ES-I3 (cell line): ENCODE measurements around the gene RSPH1.

Source experiments
- H3K36me3 ChIP-seq: 2 replicates; pipeline ENCODE4 v1.6.1; 2013; ENCODE audit warnings: mild to moderate bottlenecking, low read length, control low read depth, moderate library complexity; ENCODE audit not compliant: insufficient read depth
- H3K4me1 ChIP-seq: 2 replicates; pipeline ENCODE4 v1.6.1; 2013; ENCODE audit warnings: mild to moderate bottlenecking, control low read depth, low read length; ENCODE audit not compliant: insufficient read depth
- H3K9ac ChIP-seq: 2 replicates; pipeline ENCODE4 v1.6.1; 2013; ENCODE audit warnings: low read depth, mild to moderate bottlenecking, low read length, moderate library complexity
- H3K9me3 ChIP-seq: 2 replicates; pipeline ENCODE4 v1.6.1; 2013; ENCODE audit warnings: mild to moderate bottlenecking, low read length, moderate library complexity; ENCODE audit not compliant: control insufficient read depth, insufficient read depth

Gene RSPH1

DNA sequence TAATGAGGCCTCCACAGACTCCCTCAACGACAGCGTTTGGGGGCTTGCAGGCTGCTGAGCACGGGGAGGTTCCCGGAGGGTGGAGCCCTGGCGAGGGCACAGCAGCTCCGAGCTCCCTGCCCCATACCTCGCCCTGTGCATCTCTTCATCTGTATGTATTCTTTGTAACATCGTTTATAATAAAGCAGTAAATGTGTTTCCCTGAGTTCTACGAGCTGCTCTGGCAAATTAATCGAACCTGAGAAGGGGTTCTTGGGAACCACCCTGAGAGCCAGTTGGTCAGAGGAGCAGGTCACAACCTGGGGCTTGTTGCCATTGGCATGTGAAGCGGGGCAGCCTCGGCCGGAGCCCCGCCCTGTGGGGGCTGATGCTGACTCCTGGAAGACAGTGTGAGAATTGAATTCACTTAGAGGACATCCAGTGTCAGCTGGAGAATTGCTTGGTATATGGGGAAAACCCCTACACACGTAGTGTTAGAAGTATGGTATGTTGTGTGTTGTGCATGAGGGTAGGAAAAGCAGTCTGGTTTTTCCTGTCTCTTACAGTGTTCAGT lies 29.1 kb upstream of the RSPH1 start:
- no peaks in the 10 kb centered on the region; the same call in 1 of the 2 replicates for H3K36me3 ChIP-seq
- H3K4me1 ChIP-seq, result peaks cover 16% of the 10 kb centered on the region
- no peaks in the 10 kb centered on the region for H3K9me3 ChIP-seq
- peak overlapping the region; percentile 46; the same call in 1 of the 2 replicates for H3K9ac ChIP-seq

DNA sequence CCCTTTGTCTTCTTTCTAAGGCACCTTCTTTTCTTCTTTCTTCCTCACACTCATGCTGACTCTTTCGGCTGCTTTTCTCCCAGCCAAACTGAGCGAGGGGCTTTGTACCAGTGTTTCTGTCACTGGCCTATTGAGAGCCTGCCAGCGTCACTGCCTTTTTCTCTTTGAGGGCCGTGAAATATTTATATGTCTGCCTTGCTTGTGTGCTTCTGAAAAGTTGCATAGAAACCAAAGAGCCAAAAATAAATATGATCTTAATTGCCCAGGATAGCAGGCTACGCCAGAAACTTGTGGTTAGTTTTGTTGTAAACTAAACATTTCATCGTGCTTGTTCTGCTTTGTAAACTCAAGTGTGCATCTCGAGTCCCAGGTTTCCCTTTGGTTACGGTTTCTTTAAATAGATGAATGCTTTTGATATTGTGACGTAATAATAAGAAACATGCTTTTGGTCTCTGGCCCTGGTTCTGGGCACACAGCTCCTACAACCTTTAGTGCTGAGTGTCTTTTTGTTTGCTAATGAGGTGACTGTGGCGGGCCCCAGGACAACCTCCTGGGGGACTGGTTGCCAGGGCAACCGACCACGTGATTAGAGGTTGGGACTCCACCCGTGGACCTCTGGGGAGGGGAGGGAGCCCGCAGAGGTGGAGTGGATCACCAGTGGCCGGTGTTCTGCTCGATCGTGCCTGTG lies 28.5 kb upstream of the RSPH1 start:
- Histone ChIP-seq H3K36me3 (no peaks in the 10 kb centered on the region; the same call in 1 of the 2 replicates), H3K4me1 (peaks cover 16% of the 10 kb centered on the region), H3K9ac (peak overlapping the region; percentile 46; the same call in 1 of the 2 replicates), H3K9me3 (no peaks in the 10 kb centered on the region)

DNA sequence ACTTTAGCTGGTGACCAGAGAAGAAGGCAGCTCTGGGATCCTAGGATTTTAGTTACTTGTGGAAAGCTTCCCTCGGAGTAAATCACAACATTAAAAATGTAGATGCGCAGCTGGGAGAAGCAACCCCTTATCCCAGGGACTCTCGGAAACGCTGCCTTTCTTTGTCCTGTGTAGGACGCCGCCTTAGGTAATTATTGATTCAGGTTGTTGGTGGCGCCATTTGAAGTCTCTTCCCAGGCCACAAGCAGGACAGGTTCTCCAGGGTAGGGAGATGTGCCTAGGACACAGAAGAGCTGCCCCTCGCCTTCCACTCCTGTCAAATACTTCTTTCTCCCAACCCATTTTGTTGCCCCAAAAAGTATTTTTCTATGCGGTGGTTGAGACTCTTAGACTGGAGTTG lies 27.9 kb upstream of the RSPH1 start:
- H3K36me3 ChIP-seq, result no peaks in the 10 kb centered on the region; the same call in 1 of the 2 replicates
- H3K4me1 ChIP-seq, result peaks cover 16% of the 10 kb centered on the region
- no peaks in the 10 kb centered on the region for H3K9me3 ChIP-seq
- H3K9ac ChIP-seq, result no peak overlapping the region

DNA sequence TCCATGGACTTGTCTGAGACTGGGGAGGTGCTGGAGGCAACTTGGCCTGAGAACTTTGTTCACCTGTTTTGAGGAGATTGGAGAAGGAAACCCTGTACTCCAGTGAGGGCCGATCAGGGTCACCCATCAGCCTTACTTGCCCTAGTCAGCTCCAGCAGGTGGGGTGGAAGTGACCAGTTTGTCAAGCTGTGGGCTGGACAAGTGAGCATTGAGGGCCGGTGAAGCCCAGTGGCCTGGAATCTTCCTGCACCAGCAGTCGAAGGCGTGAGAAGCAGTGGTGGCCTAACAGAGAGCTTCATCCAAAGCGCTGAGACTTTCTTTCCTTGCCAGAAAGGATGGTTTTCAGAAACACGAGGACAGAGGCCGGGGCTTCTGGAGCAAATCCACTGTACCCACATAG lies 27.2 kb upstream of the RSPH1 start:
- Histone ChIP-seq H3K4me1 (peaks cover 16% of the 10 kb centered on the region), H3K9ac (no peak overlapping the region), H3K9me3 (no peaks in the 10 kb centered on the region), H3K36me3 (no peaks in the 10 kb centered on the region; the same call in 1 of the 2 replicates)

DNA sequence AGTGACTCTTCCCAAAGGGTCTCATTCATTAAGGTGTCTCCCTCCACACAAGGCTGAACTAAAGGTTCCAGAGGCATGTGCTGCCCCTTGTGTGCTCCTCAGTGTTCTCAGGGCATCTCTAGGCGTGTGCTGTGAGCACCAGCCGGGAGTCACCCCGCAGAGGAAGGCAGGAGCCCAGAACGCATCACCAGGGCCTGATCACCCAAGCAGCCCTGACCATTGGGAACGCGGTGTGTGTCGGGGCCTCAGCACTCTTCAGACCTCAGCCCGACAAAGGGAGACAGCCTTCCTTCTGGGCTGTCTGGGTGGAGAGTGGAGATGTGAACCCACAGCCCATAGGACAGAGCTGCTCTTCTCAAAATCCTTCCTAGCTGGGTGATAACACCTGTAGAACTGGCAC lies 26.7 kb upstream of the RSPH1 start:
- Histone ChIP-seq H3K4me1 (peaks cover 16% of the 10 kb centered on the region), H3K9ac (no peak overlapping the region), H3K9me3 (no peaks in the 10 kb centered on the region), H3K36me3 (no peaks in the 10 kb centered on the region; the same call in 1 of the 2 replicates)

DNA sequence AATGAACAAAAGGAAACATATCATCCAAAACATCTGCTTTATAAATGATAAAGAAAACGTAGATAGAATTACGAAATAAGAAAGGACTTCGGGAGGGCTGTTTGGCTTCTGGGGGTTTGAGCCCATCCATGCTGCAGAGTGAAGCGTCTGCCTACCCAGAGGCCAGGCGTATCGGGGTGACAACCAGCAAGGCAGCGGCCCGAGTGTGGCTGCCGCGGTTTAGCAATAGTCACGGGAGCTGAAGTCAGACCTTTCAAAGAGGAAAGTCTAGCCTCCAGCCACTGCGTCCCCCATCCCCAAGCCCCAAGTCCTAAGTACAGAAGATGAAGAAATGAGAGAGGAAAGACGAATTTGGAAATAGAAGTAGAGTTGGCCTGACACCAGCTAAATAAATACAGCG lies 26.2 kb upstream of the RSPH1 start:
- no peak overlapping the region for H3K9ac ChIP-seq
- H3K36me3 ChIP-seq, result no peaks in the 10 kb centered on the region; the same call in 1 of the 2 replicates
- H3K4me1 ChIP-seq, result peaks cover 16% of the 10 kb centered on the region
- no peaks in the 10 kb centered on the region for H3K9me3 ChIP-seq

DNA sequence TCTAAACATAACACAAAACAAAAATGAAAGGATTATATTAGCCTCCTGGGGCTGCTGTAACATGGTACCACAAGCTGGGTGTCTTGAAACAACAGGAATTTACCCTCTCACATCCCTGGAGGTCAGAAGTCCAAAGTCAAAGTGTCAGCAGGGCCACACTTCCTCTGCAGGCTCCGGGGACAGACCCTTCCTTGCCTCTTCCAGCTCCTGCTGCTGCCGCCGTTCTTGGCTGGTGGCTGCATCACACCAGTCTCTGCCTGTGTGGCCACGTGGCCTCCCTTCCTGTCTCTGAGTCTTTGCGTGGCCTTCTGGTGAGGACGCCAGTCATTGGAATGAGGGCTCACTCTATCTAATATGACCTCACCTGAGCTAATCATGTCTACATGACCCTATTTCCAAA lies 25.8 kb upstream of the RSPH1 start:
- no peaks in the 10 kb centered on the region; the same call in 1 of the 2 replicates for H3K36me3 ChIP-seq
- H3K9ac ChIP-seq, result no peak overlapping the region
- H3K4me1 ChIP-seq, result peaks cover 19% of the 10 kb centered on the region
- no peaks in the 10 kb centered on the region for H3K9me3 ChIP-seq

DNA sequence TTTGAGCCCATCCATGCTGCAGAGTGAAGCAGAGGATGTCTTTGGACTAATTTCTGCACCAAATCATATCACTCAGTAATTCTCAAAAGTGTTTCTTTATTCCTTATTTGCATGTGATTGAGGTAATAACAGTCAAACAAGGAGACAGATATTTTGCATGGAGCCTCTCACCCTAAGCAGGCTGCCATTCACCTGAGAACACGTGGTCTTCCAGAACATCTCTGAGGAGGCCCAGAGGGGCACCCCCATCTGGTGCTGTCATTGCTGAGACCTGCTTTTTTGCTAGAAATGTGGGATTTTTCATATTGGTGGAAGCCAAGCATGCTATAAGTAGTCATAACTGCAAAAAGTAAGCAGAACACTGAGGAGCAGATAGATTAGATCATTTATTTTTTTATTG lies 25.4 kb upstream of the RSPH1 start:
- Histone ChIP-seq H3K9ac (no peak overlapping the region), H3K9me3 (no peaks in the 10 kb centered on the region), H3K36me3 (no peaks in the 10 kb centered on the region; the same call in 1 of the 2 replicates), H3K4me1 (peaks cover 22% of the 10 kb centered on the region)

DNA sequence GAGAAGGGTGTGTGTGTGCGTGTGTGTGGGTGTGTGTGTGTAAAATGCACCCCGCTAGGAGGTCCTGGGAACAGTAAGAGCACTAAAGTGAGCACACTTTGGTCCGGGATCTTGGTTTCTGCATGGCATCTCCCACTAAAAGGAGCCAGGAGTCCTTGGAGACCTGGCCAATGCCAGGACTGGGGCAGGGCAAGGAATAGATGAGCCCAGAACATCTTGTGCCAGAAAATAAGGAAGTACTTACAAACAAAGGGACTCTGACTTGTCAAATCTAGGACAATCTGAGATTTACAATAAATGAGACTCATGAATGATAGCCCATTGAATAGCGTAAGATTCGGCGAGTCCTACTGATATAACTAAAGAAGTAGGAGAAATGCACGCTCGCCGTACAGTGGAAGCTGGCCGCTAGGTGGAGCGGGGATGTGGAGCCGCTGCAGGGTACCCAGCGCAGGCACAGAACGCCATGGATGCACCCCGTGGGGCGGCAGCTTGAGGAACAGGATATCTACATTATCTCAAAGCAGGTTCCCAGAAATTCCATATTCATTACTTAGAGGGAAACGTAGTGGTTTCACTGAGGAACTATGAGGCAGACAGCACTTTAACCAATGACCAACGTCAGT lies 24.7 kb upstream of the RSPH1 start:
- H3K4me1 ChIP-seq, result peaks cover 28% of the 10 kb centered on the region
- H3K36me3 ChIP-seq, result no peaks in the 10 kb centered on the region
- H3K9me3 ChIP-seq, result no peaks in the 10 kb centered on the region
- H3K9ac ChIP-seq, result no peak overlapping the region

DNA sequence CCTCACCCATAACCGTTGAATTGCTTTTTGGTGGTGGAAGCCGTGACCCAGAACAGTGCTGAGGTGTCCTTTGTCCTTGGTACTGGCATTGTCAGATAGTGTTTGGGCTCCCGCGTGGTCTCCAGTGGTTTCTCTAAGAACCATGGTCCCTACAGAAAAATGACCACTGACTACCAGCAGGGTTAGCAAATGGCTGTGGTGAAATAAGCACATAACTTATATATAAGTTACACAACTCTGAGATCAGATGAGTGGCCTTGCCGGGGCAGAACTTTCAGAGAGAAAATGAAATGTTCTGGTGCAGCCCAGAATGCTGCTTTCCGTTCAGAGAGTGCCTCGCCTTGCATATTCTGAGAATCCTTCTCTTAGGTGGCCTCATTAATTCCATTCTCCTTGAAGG lies 22.6 kb upstream of the RSPH1 start:
- Histone ChIP-seq H3K9me3 (no peaks in the 10 kb centered on the region), H3K4me1 (peaks cover 22% of the 10 kb centered on the region), H3K36me3 (no peaks in the 10 kb centered on the region), H3K9ac (no peak overlapping the region)

DNA sequence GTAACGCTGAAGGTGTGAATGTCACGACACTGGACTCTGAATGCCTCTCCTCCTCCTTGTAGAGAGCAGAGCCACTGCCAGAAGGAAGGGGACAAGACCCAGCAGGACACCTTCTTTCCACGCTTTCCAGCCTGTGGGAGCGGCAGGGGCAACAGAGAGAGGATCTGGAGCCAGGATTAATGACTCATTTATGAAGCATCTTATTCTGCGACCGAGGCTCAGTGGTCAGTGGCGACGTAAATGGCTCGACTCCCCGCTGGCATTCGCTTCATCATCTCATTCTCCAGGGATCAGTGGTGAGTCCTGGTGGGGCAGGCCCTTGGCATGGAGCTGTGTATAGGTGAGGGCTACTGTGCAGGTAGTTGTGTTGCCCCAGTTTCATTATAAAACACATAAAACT lies 22.2 kb upstream of the RSPH1 start:
- Histone ChIP-seq H3K9ac (no peak overlapping the region), H3K4me1 (peaks cover 20% of the 10 kb centered on the region), H3K36me3 (no peaks in the 10 kb centered on the region), H3K9me3 (no peaks in the 10 kb centered on the region)

DNA sequence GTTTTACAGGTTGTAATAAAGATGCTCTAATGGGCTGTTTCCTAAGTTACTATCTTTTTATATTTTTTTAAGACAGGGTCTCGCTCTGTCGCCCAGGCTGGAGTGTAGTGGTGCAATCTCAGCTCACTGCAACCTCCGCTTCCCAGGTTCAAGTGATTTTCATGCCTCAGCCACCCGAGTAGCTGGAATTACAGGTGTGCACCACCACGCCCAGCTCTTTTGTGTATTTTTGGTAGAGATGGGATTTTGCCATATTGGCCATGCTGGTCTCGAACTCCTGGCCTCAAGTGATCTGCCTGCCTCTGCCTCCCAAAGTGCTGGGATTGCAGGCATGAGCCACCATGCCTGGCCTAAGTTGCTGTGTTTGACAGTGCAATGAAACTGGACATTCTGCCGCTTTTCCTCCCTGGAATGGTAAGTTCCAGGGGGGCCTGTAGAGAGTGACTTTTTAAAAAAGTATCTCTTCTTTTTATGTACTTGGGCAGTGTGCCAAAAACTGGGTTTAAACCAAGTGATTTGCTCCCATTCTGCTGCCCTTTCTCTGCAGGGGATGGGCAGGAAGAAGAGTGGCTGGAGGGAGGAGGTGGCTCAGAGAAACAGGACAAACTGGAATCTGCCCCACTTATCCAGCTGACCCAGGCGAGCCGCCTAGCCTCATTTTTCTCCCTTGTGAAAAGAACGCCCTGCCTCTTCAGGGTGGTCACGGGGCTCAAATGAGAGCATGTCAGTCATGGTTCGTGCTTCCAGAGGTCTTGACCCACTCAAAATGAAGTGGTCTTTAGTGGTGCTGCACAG lies 19.9 kb upstream of the RSPH1 start:
- Histone ChIP-seq H3K9ac (no peak overlapping the region), H3K9me3 (no peaks in the 10 kb centered on the region), H3K4me1 (peaks cover 20% of the 10 kb centered on the region), H3K36me3 (no peaks in the 10 kb centered on the region)

DNA sequence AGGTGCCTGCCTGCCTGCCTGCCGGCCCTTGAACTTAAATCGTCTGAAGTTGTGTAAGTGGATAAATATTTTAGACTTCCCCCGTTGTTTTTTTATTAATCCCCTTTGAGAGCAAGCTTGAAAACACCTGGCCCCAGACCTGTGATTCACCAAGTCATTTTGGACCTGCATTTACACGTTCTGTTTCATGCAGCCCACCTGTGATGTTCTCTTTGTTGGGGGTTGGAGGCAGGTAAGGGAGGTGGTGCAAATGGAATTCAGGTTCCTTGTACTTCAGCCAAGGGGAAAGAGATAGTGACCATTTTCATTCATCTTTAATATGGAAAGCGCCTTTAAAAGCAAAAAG lies 18.8 kb upstream of the RSPH1 start:
- H3K36me3 ChIP-seq, result no peaks in the 10 kb centered on the region
- H3K9ac ChIP-seq, result peak overlapping the region; percentile 72
- H3K9me3 ChIP-seq, result no peaks in the 10 kb centered on the region
- peaks cover 20% of the 10 kb centered on the region for H3K4me1 ChIP-seq

DNA sequence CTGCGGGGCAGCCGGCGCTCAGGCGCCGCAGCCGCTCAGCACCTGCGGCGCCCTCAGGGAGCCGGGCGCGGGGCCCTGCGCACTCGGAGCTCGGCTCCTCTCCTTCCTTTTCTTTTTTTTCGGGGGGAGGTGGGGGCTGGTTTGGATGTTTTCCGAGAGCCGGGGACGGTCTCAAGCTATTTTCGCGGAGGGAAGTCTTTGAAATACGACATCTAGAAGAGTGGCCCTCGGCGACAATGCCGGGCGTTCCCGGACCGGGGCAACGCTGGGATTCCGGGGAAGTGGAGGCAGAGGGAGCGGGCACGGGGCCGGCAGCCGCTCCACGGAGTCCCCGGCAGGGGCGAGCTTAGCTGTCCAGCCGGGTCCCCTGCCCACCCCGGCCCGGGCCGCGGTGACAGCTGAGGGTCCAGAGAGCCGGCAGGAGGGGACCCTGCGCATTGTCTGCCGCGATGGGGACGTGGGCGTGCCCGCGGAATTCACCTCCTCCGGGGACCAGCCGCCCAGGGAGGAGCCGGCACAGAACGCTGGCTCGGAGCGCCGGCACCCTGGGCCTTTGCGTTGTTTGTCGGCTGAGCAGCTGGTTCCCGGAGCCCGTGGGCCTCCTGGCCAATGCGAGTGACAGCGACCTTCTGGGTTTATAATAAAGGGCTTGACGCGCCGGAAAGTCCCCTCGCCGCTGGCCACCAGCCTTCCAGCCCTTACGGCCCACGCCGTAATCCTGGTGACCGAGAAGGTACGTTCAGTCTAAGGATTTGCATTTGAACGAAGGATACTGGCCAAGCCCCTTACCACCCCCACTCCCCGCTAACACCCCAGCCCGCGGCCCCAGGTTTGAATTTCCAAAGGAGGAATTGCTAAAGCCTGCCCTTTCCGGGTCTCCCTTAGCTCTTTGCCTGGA lies 18.2 kb upstream of the RSPH1 start:
- H3K9me3 ChIP-seq, result no peaks in the 10 kb centered on the region
- H3K36me3 ChIP-seq, result no peaks in the 10 kb centered on the region
- H3K4me1 ChIP-seq, result peaks cover 20% of the 10 kb centered on the region
- H3K9ac ChIP-seq, result peak overlapping the region; percentile 72
